ENCODE measurements around the gene TSC22D2.

DNA sequence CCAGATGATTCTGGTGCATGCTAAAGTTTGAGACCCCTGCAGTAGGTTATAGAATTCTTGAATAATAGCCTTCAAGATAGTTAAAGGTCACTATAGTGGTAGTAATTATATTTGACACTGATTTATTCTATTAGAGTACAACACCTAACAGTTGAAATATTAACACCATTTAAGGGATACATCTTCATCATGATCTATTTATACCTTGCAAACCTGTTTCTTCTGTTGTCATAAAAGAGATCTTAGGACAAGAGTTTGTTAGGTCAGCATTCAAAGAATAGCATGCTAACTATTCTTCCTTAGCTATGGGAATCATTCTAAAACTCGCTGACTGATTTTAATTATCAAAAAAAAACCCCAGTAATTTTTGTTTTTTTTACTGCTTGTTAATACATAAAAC lies 46.5 kb downstream of the TSC22D2 start:
- TF ChIP-seq, protein P1, sequence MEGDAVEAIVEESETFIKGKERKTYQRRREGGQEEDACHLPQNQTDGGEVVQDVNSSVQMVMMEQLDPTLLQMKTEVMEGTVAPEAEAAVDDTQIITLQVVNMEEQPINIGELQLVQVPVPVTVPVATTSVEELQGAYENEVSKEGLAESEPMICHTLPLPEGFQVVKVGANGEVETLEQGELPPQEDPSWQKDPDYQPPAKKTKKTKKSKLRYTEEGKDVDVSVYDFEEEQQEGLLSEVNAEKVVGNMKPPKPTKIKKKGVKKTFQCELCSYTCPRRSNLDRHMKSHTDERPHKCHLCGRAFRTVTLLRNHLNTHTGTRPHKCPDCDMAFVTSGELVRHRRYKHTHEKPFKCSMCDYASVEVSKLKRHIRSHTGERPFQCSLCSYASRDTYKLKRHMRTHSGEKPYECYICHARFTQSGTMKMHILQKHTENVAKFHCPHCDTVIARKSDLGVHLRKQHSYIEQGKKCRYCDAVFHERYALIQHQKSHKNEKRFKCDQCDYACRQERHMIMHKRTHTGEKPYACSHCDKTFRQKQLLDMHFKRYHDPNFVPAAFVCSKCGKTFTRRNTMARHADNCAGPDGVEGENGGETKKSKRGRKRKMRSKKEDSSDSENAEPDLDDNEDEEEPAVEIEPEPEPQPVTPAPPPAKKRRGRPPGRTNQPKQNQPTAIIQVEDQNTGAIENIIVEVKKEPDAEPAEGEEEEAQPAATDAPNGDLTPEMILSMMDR (IDR thresholded peaks at IDR 0.05), result no peak
- TF ChIP-seq POLR2A (IDR thresholded peaks at IDR 0.05) (no peak), EP300 (IDR thresholded peaks at IDR 0.05) (no peak)

Measured in sigmoid colon (tissue), 4 donors.